NCI-H446 (cell line): ENCODE measurements around the gene KIAA1210.
"Not testable (repeated sequence)": the region's sequence is repeated elsewhere in the genome, so short reads cannot be mapped to it uniquely, and the experiment has no call there.

ENCODE experiments used
- DNase-seq, 2 experiments: peaks; one replicate each; lab custom pipeline; 2025; lab: John Stamatoyannopoulos, UW

The KIAA1210 gene

DNA sequence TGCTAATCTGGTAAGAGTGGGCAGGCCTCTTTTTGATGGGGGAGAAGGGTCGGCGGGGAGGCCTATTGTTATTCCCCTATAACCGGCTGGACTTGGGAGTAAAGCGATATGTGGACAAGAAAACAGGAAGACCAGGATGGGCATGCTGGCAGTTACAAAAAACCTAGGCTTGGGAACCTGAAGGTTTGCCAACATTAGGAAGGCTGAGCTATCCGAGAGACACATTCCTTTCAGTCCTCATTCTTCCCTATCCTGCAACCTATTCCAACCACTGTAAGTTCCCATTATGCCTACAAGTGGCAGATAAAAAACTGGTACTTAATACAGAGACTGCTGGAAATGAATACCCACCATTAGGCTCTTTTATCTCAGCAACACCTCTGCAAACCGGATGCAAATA is 87.2 kb downstream of the KIAA1210 start:
- no peak for DNase-seq

DNA sequence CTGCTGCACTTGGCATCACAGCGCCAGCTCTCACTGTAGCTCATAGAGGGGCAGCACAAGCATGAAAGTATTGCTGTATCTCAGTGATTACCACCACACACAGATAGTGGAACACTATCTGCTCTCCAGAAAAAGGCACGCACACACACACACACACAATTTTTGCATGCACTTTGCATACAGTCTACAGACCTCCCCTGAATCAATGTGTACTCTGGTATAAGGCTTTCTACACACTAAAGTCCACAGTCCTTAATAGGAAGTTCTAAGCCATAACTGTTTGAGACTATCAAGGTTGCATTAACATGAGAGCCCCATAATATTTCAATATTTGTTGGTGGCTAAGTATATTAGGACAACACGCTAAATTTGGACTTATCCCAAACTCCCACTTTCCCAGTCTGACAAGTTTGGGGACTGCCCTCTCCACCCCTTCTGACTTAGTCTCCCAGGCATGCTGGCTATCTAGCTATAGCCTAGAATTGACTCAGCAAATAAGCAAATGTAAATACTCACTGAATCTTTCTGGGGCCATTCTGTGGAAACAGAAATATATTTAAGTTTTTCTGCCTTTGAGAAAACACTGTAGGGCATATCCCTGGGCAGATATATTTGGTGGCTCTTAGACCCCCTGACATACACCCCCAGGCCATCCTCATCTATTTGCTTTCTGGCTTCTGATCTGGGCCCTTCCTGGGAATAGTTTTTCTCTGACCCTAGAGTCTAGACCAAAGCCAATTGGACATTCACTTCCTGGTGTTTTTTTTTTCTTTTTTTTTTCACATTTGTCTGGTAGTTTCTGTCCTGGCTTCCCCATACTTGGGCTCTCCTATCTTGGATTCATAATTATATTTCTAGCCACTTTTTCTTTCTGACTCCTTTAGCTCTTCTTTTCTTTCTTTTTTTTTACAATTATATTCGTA is 91.2 kb downstream of the KIAA1210 start:
- DNase-seq: no peak

DNA sequence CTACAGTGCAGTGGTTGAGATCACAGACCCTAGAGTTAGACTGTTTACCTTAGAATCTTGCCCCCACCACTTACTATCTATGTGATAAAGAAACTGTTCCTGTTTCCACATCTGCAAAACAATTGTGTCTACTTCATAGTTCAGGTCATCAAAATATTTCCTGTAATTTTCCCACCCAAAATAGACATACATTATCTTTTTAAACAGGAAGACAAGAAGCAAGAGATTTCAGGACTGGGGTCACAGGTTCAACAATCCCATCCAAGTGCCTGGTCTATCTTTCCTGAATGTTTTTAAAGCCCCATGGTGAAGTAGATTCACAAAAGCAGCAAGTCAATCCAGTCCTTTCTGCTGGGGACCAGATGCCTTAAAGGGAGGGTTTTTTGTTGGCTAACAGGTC is 96.6 kb downstream of the KIAA1210 start:
- DNase-seq: no peak

DNA sequence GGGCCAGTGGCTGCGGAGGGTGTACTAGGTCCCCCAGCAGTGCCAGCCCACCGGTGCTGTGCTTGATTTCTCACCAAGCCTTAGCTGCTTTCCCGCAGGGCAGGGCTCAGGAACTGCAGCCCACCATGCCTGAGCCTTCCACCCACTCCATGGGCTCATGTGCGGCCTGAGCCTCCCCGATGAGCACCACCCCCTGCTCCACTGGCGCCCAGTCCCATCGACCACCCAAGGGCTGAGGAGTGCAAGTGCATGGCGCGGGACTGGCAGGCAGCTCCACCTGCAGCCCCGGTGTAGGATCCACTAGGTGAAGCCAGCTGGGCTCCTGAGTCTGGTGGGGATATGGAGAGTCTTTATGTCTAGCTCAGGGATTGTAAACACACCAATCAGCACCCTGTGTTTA is 98.0 kb downstream of the KIAA1210 start:
- DNase-seq: not testable (repeated sequence)

DNA sequence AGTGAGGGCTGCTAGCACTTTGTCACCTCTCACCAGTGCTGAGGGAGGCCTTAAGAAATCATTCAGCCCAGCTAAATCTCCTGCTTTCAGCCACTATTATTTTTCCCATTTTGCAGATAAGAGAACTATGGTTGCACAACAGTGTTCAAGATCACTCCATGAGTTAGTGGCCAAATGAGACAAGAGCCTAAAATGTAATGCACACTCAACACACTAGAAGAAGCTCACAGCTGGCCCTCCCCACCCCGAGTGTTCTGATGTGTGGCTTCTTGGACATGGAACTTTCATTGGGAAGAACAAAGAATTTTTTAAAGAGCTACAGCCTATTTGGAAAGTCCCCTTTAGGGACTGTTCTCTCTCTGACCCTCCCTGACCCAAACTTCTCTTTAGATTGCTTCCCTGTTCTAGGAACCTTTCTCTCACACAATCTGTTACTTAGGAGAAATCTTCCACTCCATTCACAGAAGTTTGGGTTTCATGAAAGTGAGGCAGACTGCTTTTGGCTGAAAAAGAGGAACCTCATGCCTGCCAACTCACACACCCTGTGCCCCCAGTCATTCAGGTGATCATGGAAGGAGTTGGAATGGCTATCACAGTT is 98.8 kb downstream of the KIAA1210 start:
- DNase-seq: no peak
